Colonic mucosa (tissue), 4 donors: ENCODE measurements around the gene ARHGAP9. TPM values are rescaled to one million over a fixed set of nuclear protein-coding genes. Genes with fewer than 3 reads are reported as not detected.
"Not testable (repeated sequence)": the region's sequence is repeated elsewhere in the genome, so short reads cannot be mapped to it uniquely, and the experiment has no call there.

Experiments
- DNase-seq: peaks from one replicate; pipeline ENCODE4 v3.0.0-alpha.2; 2020
- H3K27ac ChIP-seq: fragments of 200-600 bp; one replicate; pipeline ENCODE4 v1.8.0; 2021
- H3K27me3 ChIP-seq: fragments of 200-600 bp; one replicate; pipeline ENCODE4 v1.8.0; 2021
- H3K36me3 ChIP-seq: fragments of 200-600 bp; one replicate; pipeline ENCODE4 v1.8.0; 2021
- H3K4me1 ChIP-seq: fragments of 200-600 bp; one replicate; pipeline ENCODE4 v1.8.0; 2021; ENCODE audit warnings: mild to moderate bottlenecking
- H3K4me3 ChIP-seq: fragments of 200-600 bp; one replicate; pipeline ENCODE4 v1.8.0; 2021
- H3K9ac ChIP-seq, 2 donors: one replicate each; pipeline ENCODE4 v1.7.0; 2013; ENCODE audit warnings: control low read depth in 2 of 2, low read depth in 2 of 2, low read length in 2 of 2
- H3K9me3 ChIP-seq: fragments of 200-600 bp; one replicate; pipeline ENCODE4 v1.8.0; 2021
- CTCF ChIP-seq: fragments of 200-600 bp; IDR thresholded peaks from one replicate; pipeline ENCODE4 v1.8.0; 2022; ENCODE audit warnings: antibody characterized with exemption, mild to moderate bottlenecking
- intact Hi-C: fragments of 100-400 bp; cut with DNase I; formaldehyde crosslinking; loops from one replicate; pipeline ENCODE4 v1.14.1; 2022
- total RNA-seq, 2 donors: library from RNA; stranded (reverse); fragmentation: NEBNext Ultra II Directional in 1 of 2; extraction: Animal tissue kit (Norgen Biotek cat#: 25700) in 1 of 2; gene quantifications; one replicate each; pipeline ENCODE4 v1.2.1, GENCODE V29; 2021
- donor health status: healthy.
- donor health status: DM: no; HTN: no; CAD: no.
- donor health status: DM: no; HTN: no; CAD: no.

Gene ARHGAP9
- total RNA-seq, 2 donors from 2014 or later, result 5.5 to 6.5 TPM

- H3K4me3 ChIP-seq, result no peak overlapping the region
- intact Hi-C loops, result loop anchor here (5.0 kb wide), 1 partner anchor 188 kb away; no protein-coding TSS in a partner anchor
- H3K36me3 ChIP-seq, result no peaks in the 10 kb centered on the region
- no peak overlapping the region for H3K9ac ChIP-seq
- TF ChIP-seq CTCF, result no peak
- H3K27ac ChIP-seq, result no peak overlapping the region
- H3K9me3 ChIP-seq, result no peaks in the 10 kb centered on the region
- no peaks in the 10 kb centered on the region for H3K27me3 ChIP-seq
- no peak for DNase-seq
- no peaks in the 10 kb centered on the region for H3K4me1 ChIP-seq
Measured at GRCh38 chr12:57450057-57450456, 29.6 kb downstream of the ARHGAP9 start.

GRCh38 chr12:57449375-57449774 is 30.3 kb downstream of the ARHGAP9 start:
- TF ChIP-seq CTCF, result no peak
- intact Hi-C loops, result no loop called here

GRCh38 chr12:57448669-57449068 is 31.0 kb downstream of the ARHGAP9 start:
- TF ChIP-seq CTCF, result no peak
- no peak for DNase-seq
- Histone ChIP-seq H3K36me3 (no peaks in the 10 kb centered on the region), H3K4me3 (no peak overlapping the region), H3K27ac (no peak overlapping the region), H3K27me3 (no peaks in the 10 kb centered on the region), H3K9ac (no peak overlapping the region), H3K4me1 (no peaks in the 10 kb centered on the region), H3K9me3 (no peaks in the 10 kb centered on the region)
- intact Hi-C loops, result no loop called here

More at GRCh38 chr12:57449375-57449774, 30.3 kb downstream of the ARHGAP9 start:
- no peak overlapping the region for H3K4me3 ChIP-seq
- no peak overlapping the region for H3K27ac ChIP-seq
- H3K4me1 ChIP-seq, result no peaks in the 10 kb centered on the region
- DNase-seq, result no peak
- H3K27me3 ChIP-seq, result no peaks in the 10 kb centered on the region
- no peak overlapping the region for H3K9ac ChIP-seq
- H3K36me3 ChIP-seq, result no peaks in the 10 kb centered on the region
- H3K9me3 ChIP-seq, result no peaks in the 10 kb centered on the region

DNA sequence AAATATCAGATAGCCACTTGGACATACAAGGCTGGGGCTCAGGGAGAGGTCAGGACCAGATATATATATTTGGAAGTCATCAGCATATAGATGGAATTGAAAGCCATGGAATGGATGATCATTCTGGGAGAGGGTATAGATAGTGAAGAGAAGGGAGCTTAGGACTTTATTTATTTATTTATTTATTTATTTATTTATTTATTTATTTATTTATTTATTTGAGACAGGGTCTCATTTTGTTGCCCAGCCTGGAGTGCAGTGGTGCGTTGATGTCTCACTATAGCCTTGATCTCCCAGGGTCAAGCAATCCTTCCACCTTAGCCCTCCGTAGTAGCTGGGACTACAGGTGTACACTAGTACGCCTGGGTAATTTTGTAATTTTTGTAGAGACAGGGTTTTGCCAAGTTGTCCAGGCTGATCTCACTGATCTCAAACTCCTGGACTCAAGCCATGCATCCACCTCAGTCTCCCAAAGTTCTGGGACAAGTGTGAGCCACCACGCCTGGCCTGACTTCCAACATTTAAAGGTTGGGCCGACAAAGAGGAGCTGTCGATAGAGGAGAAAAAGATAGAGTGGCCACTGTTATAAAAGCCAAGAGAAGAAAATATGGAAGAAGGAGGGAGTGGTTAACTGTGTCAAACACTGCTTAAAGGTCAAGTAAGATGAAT is 33.2 kb downstream of the ARHGAP9 start:
- no peaks in the 10 kb centered on the region for H3K27me3 ChIP-seq
- no peak overlapping the region for H3K4me3 ChIP-seq
- intact Hi-C loops, result no loop called here
- no peak overlapping the region for H3K27ac ChIP-seq
- H3K9ac ChIP-seq, result no peak overlapping the region
- no peaks in the 10 kb centered on the region for H3K9me3 ChIP-seq
- no peaks in the 10 kb centered on the region for H3K4me1 ChIP-seq
- no peaks in the 10 kb centered on the region for H3K36me3 ChIP-seq
- no peak for TF ChIP-seq CTCF
- DNase-seq, result no peak

DNA sequence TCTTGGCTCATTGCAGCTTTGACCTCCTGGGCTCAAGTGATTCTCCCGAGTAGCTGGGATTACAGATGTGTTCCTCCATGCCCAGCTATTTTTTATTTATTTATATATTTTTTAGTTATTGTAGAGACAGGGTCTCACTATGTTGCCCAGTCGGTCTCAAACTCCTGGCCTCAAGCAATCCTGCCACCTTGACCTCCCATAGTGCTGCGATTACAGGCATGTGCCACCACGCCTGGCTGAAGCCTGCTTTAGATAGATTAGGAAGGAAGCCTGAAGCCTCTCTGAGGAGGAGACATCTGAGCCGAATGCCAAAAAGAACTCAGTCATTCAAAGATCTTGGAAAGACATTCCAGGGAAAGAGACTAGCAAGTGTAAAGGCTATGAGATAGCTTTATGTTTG is 34.9 kb downstream of the ARHGAP9 start:
- DNase-seq, result no peak
- Histone ChIP-seq H3K4me3 (no peak overlapping the region), H3K27me3 (no peaks in the 10 kb centered on the region), H3K9ac (no peak overlapping the region), H3K4me1 (no peaks in the 10 kb centered on the region), H3K27ac (no peak overlapping the region), H3K36me3 (no peaks in the 10 kb centered on the region), H3K9me3 (no peaks in the 10 kb centered on the region)
- intact Hi-C loops, result no loop called here
- TF ChIP-seq CTCF, result no peak

- intact Hi-C loops, H3K4me3 ChIP-seq, H3K36me3 ChIP-seq, DNase-seq, H3K4me1 ChIP-seq, H3K27me3 ChIP-seq, H3K27ac ChIP-seq, H3K9me3 ChIP-seq, H3K9ac ChIP-seq: not testable (repeated sequence)
Measured at GRCh38 chr12:57444337-57444736, 35.3 kb downstream of the ARHGAP9 start.
